SK-N-SH (cell line): ENCODE measurements around the gene UBE2K. TPM values are rescaled to one million over a fixed set of nuclear protein-coding genes. Genes with fewer than 3 reads are reported as not detected.

Experiments used
- CTCF ChIA-PET: fragments of 300-600, 350-600 bp; formaldehyde crosslinking; extraction: SDS; loops from one replicate; lab custom pipeline; 2021; lab: Yijun Ruan, JAX
- POLR2A ChIA-PET: fragments of 350-600 bp; sonication (Branson Sonifier 250); formaldehyde crosslinking; extraction: SDS; loops from one replicate; lab custom pipeline; 2020; ENCODE audit warnings: antibody characterized with exemption, inconsistent platforms; lab: Yijun Ruan, JAX
- DNase-seq: peaks from one replicate; pipeline ENCODE4 v3.0.0; 2012
- H2AFZ ChIP-seq: fragments of 200-600 bp; sonication (generic); 2 replicates; pipeline ENCODE4 v1.8.1; 2016; ENCODE audit warnings: antibody characterized with exemption, mild to moderate bottlenecking, low read depth
- H3F3A ChIP-seq: fragments of 200-600 bp; sonication (generic); replicated peaks from 2 replicates; pipeline ENCODE3; 2016; ENCODE audit warnings: antibody characterized with exemption, mild to moderate bottlenecking; ENCODE audit not compliant: insufficient read depth
- H3K27ac ChIP-seq, 2 experiments: fragments of 200-500 bp in 1 of 2; fragments of 200-600 bp in 1 of 2; sonication (Bioruptor generic) in 1 of 2; sonication (generic), shearing (Covaris generic) in 1 of 2; 2 replicates each; pipeline versions ENCODE4 v1.5.1 to v1.6.1; 2014 to 2016; ENCODE audit warnings: low read depth in 2 of 2, inconsistent platforms in 1 of 2, low read length in 1 of 2, mild to moderate bottlenecking in 1 of 2, mixed read lengths in 1 of 2
- H3K27me3 ChIP-seq: fragments of 200-600 bp; sonication (generic), shearing (Covaris generic); 2 replicates; pipeline ENCODE4 v1.6.1; 2016; ENCODE audit warnings: mixed run types; ENCODE audit not compliant: insufficient read depth
- H3K36me3 ChIP-seq, 2 experiments: fragments of 200-500 bp in 1 of 2; fragments of 200-600 bp in 1 of 2; sonication (Bioruptor generic) in 1 of 2; sonication (generic) in 1 of 2; replicated peaks in 1 of 2; 2 replicates each; pipeline versions ENCODE3 to v1.5.1; 2014 to 2016; ENCODE audit warnings: low read length in 1 of 2, mild to moderate bottlenecking in 1 of 2; ENCODE audit not compliant: insufficient read depth in 2 of 2, control insufficient read depth in 1 of 2
- H3K4me1 ChIP-seq, 2 experiments: fragments of 200-500 bp in 1 of 2; fragments of 200-600 bp in 1 of 2; sonication (Bioruptor generic) in 1 of 2; sonication (generic), shearing (Covaris generic) in 1 of 2; 2 replicates each; pipeline versions ENCODE4 v1.5.1 to v1.6.1; 2014 to 2016; ENCODE audit warnings: low read depth in 1 of 2, low read length in 1 of 2, mixed run types in 1 of 2; ENCODE audit not compliant: insufficient read depth in 2 of 2, control insufficient read depth in 1 of 2
- H3K4me2 ChIP-seq: fragments of 200-600 bp; sonication (generic), shearing (Covaris generic); 2 replicates; pipeline ENCODE4 v1.6.1; 2017; ENCODE audit warnings: mixed run types
- H3K4me3 ChIP-seq, 2 experiments: fragments of 200-500 bp in 1 of 2; fragments of 200-600 bp in 1 of 2; sonication (Bioruptor generic) in 1 of 2; sonication (generic), shearing (Covaris generic) in 1 of 2; 2 replicates each; pipeline versions ENCODE4 v1.5.1 to v1.8.1; 2014 to 2016; ENCODE audit warnings: low read depth in 2 of 2, inconsistent platforms in 1 of 2, low read length in 1 of 2, mild to moderate bottlenecking in 1 of 2, mixed read lengths in 1 of 2, moderate library complexity in 1 of 2
- H3K79me2 ChIP-seq: fragments of 200-600 bp; sonication (generic); 2 replicates; pipeline ENCODE4 v1.8.1; 2017; ENCODE audit warnings: mild to moderate bottlenecking; ENCODE audit not compliant: insufficient read depth
- H3K9ac ChIP-seq: fragments of 200-600 bp; sonication (generic); 2 replicates; pipeline ENCODE4 v1.6.1; 2017; ENCODE audit warnings: mixed run types
- H3K9me2 ChIP-seq: fragments of 200-600 bp; sonication (generic); 2 replicates; pipeline ENCODE4 v1.6.1; 2017; ENCODE audit warnings: mixed run types
- H3K9me3 ChIP-seq: fragments of 200-600 bp; sonication (generic); 2 replicates; pipeline ENCODE4 v1.6.1; 2017; ENCODE audit warnings: mixed run types, mild to moderate bottlenecking, moderate library complexity
- H4K20me1 ChIP-seq: fragments of 200-600 bp; sonication (generic); 2 replicates; pipeline ENCODE4 v1.6.1; 2017; ENCODE audit warnings: mild to moderate bottlenecking, mixed run types; ENCODE audit not compliant: insufficient read depth
- ELF1 ChIP-seq: IDR thresholded peaks from 2 replicates; pipeline ENCODE4 v1.4.0; 2012
- FOSL2 ChIP-seq: IDR thresholded peaks from 2 replicates; pipeline ENCODE4 v1.4.0; 2012; ENCODE audit warnings: low read depth, mild to moderate bottlenecking, moderate library complexity, borderline replicate concordance
- GABPA ChIP-seq: IDR thresholded peaks from 2 replicates; pipeline ENCODE4 v1.4.0; 2012; ENCODE audit warnings: low read depth, mild to moderate bottlenecking
- MEF2A ChIP-seq: IDR thresholded peaks from 2 replicates; pipeline ENCODE4 v1.4.0; 2012; ENCODE audit warnings: low read depth, borderline replicate concordance
- MXI1 ChIP-seq: IDR thresholded peaks from 2 replicates; pipeline ENCODE4 v1.6.1; 2012; ENCODE audit warnings: mild to moderate bottlenecking, low read depth, low read length, improper control_type of control experiment
- NFIC ChIP-seq: IDR thresholded peaks from 2 replicates; pipeline ENCODE4 v1.4.0; 2012; ENCODE audit warnings: borderline replicate concordance
- RAD21 ChIP-seq: IDR thresholded peaks from 2 replicates; pipeline ENCODE4 v1.6.1; 2012; ENCODE audit warnings: mild to moderate bottlenecking, low read length
- RCOR1 ChIP-seq: fragments of 150-350 bp; IDR thresholded peaks from 2 replicates; pipeline ENCODE4 v1.6.1; 2017; ENCODE audit warnings: antibody characterized with exemption, low read length
- SIN3A ChIP-seq: IDR thresholded peaks from 2 replicates; pipeline ENCODE4 v1.6.1; 2012; ENCODE audit warnings: low read depth, mild to moderate bottlenecking, low read length, moderate library complexity, borderline replicate concordance
- TEAD4 ChIP-seq: IDR thresholded peaks from 2 replicates; pipeline ENCODE4 v1.4.0; 2012; ENCODE audit warnings: mild to moderate bottlenecking, borderline replicate concordance; ENCODE audit not compliant: insufficient read depth
- USF1 ChIP-seq: IDR thresholded peaks from 2 replicates; pipeline ENCODE4 v1.4.0; 2012; ENCODE audit warnings: low read depth, borderline replicate concordance
- ZBTB33 ChIP-seq: IDR thresholded peaks from 2 replicates; pipeline ENCODE4 v1.4.0; 2012; ENCODE audit warnings: low read depth, borderline replicate concordance
- WGBS: methylation state at CpG from one replicate; pipeline ENCODE4 v1.1.6; 2017; ENCODE audit warnings: low lambda C conversion rate; 5-methylcytosine and 5-hydroxymethylcytosine counted together
- polyA plus RNA-seq, 3 experiments: library from polyadenylated mRNA; depleted of rRNA; stranded (reverse); fragments of >200 nt; gene quantifications; 2 replicates each; pipeline ENCODE4 v1.2.3, GENCODE V29; 2012
- TF ChIP-seq, protein P1 (sequence below): IDR thresholded peaks from 2 replicates; pipeline ENCODE4 v1.4.0; 2012; ENCODE audit warnings: low read depth
- TF ChIP-seq, protein P2 (sequence below): IDR thresholded peaks from 2 replicates; pipeline ENCODE4 v1.6.1; 2012; ENCODE audit warnings: mild to moderate bottlenecking, low read depth, low read length, moderate library complexity
- TF ChIP-seq, protein P3 (sequence below): fragments of 200-600 bp; sonication (generic); IDR thresholded peaks from 2 replicates; pipeline ENCODE4 v1.6.1; 2017; ENCODE audit warnings: antibody characterized with exemption, mild to moderate bottlenecking, moderate library complexity

UBE2K gene
- polyA plus RNA-seq, 1 of the 3 experiments (the other 2 are of a cell fraction): 102 TPM

GRCh38 chr4:39682138-39682537, 15.8 kb upstream of the UBE2K start:
- TF ChIP-seq, protein P1, sequence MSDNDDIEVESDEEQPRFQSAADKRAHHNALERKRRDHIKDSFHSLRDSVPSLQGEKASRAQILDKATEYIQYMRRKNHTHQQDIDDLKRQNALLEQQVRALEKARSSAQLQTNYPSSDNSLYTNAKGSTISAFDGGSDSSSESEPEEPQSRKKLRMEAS: no peak
- TF ChIP-seq NFIC: no peak
- TF ChIP-seq, protein P2, sequence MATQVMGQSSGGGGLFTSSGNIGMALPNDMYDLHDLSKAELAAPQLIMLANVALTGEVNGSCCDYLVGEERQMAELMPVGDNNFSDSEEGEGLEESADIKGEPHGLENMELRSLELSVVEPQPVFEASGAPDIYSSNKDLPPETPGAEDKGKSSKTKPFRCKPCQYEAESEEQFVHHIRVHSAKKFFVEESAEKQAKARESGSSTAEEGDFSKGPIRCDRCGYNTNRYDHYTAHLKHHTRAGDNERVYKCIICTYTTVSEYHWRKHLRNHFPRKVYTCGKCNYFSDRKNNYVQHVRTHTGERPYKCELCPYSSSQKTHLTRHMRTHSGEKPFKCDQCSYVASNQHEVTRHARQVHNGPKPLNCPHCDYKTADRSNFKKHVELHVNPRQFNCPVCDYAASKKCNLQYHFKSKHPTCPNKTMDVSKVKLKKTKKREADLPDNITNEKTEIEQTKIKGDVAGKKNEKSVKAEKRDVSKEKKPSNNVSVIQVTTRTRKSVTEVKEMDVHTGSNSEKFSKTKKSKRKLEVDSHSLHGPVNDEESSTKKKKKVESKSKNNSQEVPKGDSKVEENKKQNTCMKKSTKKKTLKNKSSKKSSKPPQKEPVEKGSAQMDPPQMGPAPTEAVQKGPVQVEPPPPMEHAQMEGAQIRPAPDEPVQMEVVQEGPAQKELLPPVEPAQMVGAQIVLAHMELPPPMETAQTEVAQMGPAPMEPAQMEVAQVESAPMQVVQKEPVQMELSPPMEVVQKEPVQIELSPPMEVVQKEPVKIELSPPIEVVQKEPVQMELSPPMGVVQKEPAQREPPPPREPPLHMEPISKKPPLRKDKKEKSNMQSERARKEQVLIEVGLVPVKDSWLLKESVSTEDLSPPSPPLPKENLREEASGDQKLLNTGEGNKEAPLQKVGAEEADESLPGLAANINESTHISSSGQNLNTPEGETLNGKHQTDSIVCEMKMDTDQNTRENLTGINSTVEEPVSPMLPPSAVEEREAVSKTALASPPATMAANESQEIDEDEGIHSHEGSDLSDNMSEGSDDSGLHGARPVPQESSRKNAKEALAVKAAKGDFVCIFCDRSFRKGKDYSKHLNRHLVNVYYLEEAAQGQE: no peak
- TF ChIP-seq MEF2A: no peak
- no peak for TF ChIP-seq FOSL2
- TF ChIP-seq SIN3A: no peak
- no peak for TF ChIP-seq ZBTB33
- TF ChIP-seq ELF1: no peak
- TF ChIP-seq RCOR1: no peak
- POLR2A ChIA-PET: no interaction called here
- H3K27ac ChIP-seq: no peak overlapping the region
- H3K9me2 ChIP-seq: no peaks in the 10 kb centered on the region
- no peaks in the 10 kb centered on the region for H3K9me3 ChIP-seq
- DNase-seq: no peak
- no peak overlapping the region for H3K4me2 ChIP-seq
- no peaks in the 10 kb centered on the region for H3K79me2 ChIP-seq
- H3F3A ChIP-seq: no peaks in the 10 kb centered on the region
- no peaks in the 10 kb centered on the region for H3K36me3 ChIP-seq
- no peaks in the 10 kb centered on the region for H4K20me1 ChIP-seq
- H3K27me3 ChIP-seq: no peaks in the 10 kb centered on the region
- H2AFZ ChIP-seq: no peak overlapping the region
- H3K4me3 ChIP-seq: no peak overlapping the region
- no peaks in the 10 kb centered on the region for H3K4me1 ChIP-seq
- no peak overlapping the region for H3K9ac ChIP-seq
- WGBS: 61% methylated on average over 2 of the region's 2 CpGs
- CTCF ChIA-PET: no interaction called here

GRCh38 chr4:39685990-39686389, 11.9 kb upstream of the UBE2K start:
- Histone ChIP-seq H2AFZ (no peak overlapping the region), H3K9me2 (no peaks in the 10 kb centered on the region), H3K79me2 (no peaks in the 10 kb centered on the region), H3K4me1 (no peaks in the 10 kb centered on the region), H3K4me3 (no peak overlapping the region), H3K9me3 (no peaks in the 10 kb centered on the region), H3K9ac (no peak overlapping the region), H3F3A (no peaks in the 10 kb centered on the region), H3K4me2 (no peak overlapping the region), H4K20me1 (no peaks in the 10 kb centered on the region), H3K27ac (no peak overlapping the region), H3K36me3 (no peaks in the 10 kb centered on the region), H3K27me3 (no peaks in the 10 kb centered on the region)
- CTCF ChIA-PET: no interaction called here
- WGBS: 18% methylated on average over 1 of the region's 1 CpG
- POLR2A ChIA-PET: no interaction called here
- no peak for DNase-seq
- no peak for TF ChIP-seq FOSL2
- TF ChIP-seq TEAD4: no peak
- TF ChIP-seq SIN3A: no peak
- no peak for TF ChIP-seq RAD21
- TF ChIP-seq USF1: no peak
- TF ChIP-seq, protein P1: no peak
- TF ChIP-seq RCOR1: no peak
- TF ChIP-seq, protein P2: no peak
- no peak for TF ChIP-seq GABPA
- TF ChIP-seq MXI1: no peak
- TF ChIP-seq, protein P3, sequence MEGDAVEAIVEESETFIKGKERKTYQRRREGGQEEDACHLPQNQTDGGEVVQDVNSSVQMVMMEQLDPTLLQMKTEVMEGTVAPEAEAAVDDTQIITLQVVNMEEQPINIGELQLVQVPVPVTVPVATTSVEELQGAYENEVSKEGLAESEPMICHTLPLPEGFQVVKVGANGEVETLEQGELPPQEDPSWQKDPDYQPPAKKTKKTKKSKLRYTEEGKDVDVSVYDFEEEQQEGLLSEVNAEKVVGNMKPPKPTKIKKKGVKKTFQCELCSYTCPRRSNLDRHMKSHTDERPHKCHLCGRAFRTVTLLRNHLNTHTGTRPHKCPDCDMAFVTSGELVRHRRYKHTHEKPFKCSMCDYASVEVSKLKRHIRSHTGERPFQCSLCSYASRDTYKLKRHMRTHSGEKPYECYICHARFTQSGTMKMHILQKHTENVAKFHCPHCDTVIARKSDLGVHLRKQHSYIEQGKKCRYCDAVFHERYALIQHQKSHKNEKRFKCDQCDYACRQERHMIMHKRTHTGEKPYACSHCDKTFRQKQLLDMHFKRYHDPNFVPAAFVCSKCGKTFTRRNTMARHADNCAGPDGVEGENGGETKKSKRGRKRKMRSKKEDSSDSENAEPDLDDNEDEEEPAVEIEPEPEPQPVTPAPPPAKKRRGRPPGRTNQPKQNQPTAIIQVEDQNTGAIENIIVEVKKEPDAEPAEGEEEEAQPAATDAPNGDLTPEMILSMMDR: no peak
